Endothelial cell of hepatic sinusoid (primary cell): ENCODE measurements around the gene THY1.
"Not testable (repeated sequence)": the region's sequence is repeated elsewhere in the genome, so short reads cannot be mapped to it uniquely, and the experiment has no call there.

Experiments
- in situ Hi-C: cut with HindIII; loops from 2 replicates; pipeline ENCODE4 v1.10.0; 2017; ENCODE audit warnings: low sequenced_read_pairs

Gene THY1

GRCh38 chr11:119422809-119423508, at the start of gene THY1:
Gene THY1 (minus strand): TSS chr11:119423172. CDS start chr11:119420905, 2,267 bp downstream.
- in situ Hi-C loops: loop anchor here (10.0 kb wide), 1 partner anchor 58 kb away; no protein-coding TSS in a partner anchor

- in situ Hi-C loops: no loop called here
Observed at GRCh38 chr11:119472186-119472855, 49.3 kb upstream of the THY1 start.

GRCh38 chr11:119471329-119471728, 48.4 kb upstream of the THY1 start:
- in situ Hi-C loops: no loop called here

- in situ Hi-C loops: no loop called here
Observed at GRCh38 chr11:119470317-119471291, 47.6 kb upstream of the THY1 start.

GRCh38 chr11:119469506-119469905, 46.5 kb upstream of the THY1 start:
- in situ Hi-C loops: no loop called here

GRCh38 chr11:119468511-119468910, 45.5 kb upstream of the THY1 start:
- in situ Hi-C loops: no loop called here

- in situ Hi-C loops: no loop called here
Observed at GRCh38 chr11:119461229-119461963, 38.4 kb upstream of the THY1 start.

- in situ Hi-C loops: no loop called here
Observed at GRCh38 chr11:119460582-119460981, 37.6 kb upstream of the THY1 start.

GRCh38 chr11:119460097-119460496, 37.1 kb upstream of the THY1 start:
- in situ Hi-C loops: no loop called here

- in situ Hi-C loops: no loop called here
Observed at GRCh38 chr11:119459293-119459976, 36.5 kb upstream of the THY1 start.

GRCh38 chr11:119455708-119456107, 32.7 kb upstream of the THY1 start:
- in situ Hi-C loops: not testable (repeated sequence)

GRCh38 chr11:119455241-119455640, 32.3 kb upstream of the THY1 start:
- in situ Hi-C loops: not testable (repeated sequence)

GRCh38 chr11:119453881-119454280, 30.9 kb upstream of the THY1 start:
- in situ Hi-C loops: no loop called here

GRCh38 chr11:119450590-119451326, 27.8 kb upstream of the THY1 start:
- in situ Hi-C loops: no loop called here

- in situ Hi-C loops: no loop called here
Observed at GRCh38 chr11:119449498-119449897, 26.5 kb upstream of the THY1 start.

- in situ Hi-C loops: no loop called here
Observed at GRCh38 chr11:119448380-119448779, 25.4 kb upstream of the THY1 start.

GRCh38 chr11:119447664-119448242, 24.8 kb upstream of the THY1 start:
- in situ Hi-C loops: no loop called here

GRCh38 chr11:119446871-119447663, 24.1 kb upstream of the THY1 start:
- in situ Hi-C loops: no loop called here
